Right lung (tissue), 5 donors: ENCODE data around the gene ISCA1. TPM values are rescaled to one million over a fixed set of nuclear protein-coding genes. Genes with fewer than 3 reads are reported as not detected.

Source experiments
- DNase-seq, 2 donors: peaks; one replicate each; pipeline ENCODE4 v3.0.0-alpha.2; 2013
- polyA plus RNA-seq, 5 donors: library from polyadenylated mRNA; unstranded; fragments of 120-200 nt; gene quantifications; one replicate each; pipeline versions ENCODE4 v1.2.1 to v1.2.3, GENCODE V29; 2013; ENCODE audit warnings: inconsistent platforms in 1 of 5, low replicate concordance in 1 of 5; ENCODE audit not compliant: insufficient read length in 5 of 5, insufficient read depth in 1 of 5

The ISCA1 gene
- polyA plus RNA-seq, 5 donors: 36.1 to 53.3 (median 46.8) TPM

- DNase-seq: no peak
Observed at GRCh38 chr9:86288499-86289198, 6.3 kb upstream of the ISCA1 start.

GRCh38 chr9:86287013-86287412 lies 4.7 kb upstream of the ISCA1 start:
- DNase-seq: no peak

- DNase-seq: no peak
Observed at GRCh38 chr9:86286278-86286677, 3.9 kb upstream of the ISCA1 start.

DNA sequence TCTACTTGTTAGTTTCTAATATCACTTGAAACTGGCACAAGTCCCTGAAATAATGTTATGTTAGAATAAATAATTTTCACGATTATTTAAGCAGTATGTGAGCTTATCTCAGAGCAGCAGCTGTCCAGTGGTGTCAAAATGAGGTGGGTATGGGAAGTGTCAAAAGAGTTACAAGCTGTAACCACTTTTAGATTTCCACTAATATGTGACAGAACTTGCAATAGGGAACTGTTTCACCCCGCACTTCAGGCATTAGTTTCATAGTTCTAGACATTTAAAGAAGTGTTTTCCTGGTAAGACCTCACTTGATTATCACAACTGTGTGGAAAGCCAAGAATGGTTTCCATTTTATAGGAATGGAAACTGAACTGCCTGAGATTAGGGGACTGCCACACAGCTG lies 2.9 kb upstream of the ISCA1 start:
- no peak for DNase-seq

- DNase-seq: no peak
Observed at GRCh38 chr9:86282979-86283535, 719 bp upstream of the ISCA1 start.

DNA sequence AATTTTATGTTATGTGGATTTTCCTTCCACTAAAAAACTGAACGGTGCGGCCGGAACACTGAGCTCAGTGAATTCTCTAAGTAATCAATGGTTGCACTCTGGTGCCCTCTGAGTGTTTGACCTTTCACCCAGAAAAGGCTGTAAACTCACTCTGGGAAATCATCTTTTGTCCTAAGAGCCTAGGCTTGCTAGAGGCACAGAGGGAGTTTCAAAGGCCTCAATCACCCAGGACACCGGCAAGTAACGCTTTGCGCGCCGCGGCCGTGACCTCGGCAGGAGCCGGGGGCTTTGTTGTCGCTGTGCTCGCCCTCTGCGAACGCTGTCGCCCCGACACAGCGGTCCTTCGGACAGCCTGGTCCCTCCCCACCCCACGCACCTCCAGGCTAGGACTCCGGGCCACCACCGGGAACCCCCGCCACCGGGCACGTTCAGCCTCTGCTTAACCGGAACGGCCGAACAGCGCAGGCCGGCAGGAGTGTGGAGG lies 703 bp downstream of the ISCA1 start:
- DNase-seq: no peak

DNA sequence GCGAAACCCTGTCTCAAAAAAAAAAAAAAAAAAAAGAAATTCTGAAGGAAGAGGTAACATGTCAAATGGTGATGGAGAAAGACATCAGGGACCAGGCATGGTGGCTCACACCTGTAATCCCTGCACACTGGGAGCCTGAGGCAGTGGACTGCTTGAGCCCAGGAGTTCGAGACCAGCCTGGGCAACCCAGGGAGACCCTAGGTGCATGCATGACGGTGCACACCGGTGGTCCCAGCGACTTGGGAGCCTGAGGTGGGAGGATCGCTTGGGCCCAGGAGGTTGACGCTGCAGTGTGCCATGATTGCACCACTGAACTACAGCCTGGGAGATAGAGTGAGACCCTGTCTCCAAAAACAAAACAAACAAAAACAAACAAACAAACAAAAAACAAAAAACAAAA lies 1.8 kb downstream of the ISCA1 start:
- no peak for DNase-seq

- DNase-seq: no peak
Observed at GRCh38 chr9:86279839-86280238, 2.5 kb downstream of the ISCA1 start.

DNA sequence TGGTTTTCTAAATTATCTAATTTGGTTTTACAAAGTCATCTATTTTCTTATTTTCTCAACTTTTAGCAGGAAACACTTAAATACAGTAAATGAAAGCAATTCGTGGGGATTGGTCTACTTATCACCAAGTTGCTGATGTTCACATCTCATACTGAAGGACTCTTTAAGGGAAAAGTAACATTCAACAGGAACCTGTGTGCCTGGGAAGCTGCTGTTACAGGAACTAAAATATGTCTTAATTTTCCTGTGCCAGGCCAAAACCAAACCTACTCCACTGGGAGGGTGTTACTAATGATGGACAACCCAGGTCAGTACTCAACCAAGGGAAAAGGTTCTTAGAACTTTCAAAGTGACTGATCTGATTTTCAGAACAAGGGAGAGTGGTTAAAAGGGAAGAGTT lies 5.3 kb downstream of the ISCA1 start:
- no peak for DNase-seq

GRCh38 chr9:86275962-86276361 lies 6.4 kb downstream of the ISCA1 start:
- DNase-seq: no peak

GRCh38 chr9:86274821-86275643 lies 7.3 kb downstream of the ISCA1 start:
- no peak for DNase-seq

- no peak for DNase-seq
Observed at GRCh38 chr9:86272221-86272620, 10.1 kb downstream of the ISCA1 start.

- DNase-seq: no peak
Observed at GRCh38 chr9:86263876-86264275, 18.5 kb downstream of the ISCA1 start.

- no peak for DNase-seq
Observed at GRCh38 chr9:86262492-86262891, 19.8 kb downstream of the ISCA1 start.

GRCh38 chr9:86259557-86259956 lies 22.8 kb downstream of the ISCA1 start, which contains the start of gene C9orf153:
Gene C9orf153, minus strand, starts transcription at chr9:86259657. Its CDS starts 30,054 bp downstream, at chr9:86229603.
- DNase-seq: no peak

- peak in 1 of 2 donors; percentile 18 for DNase-seq
Observed at GRCh38 chr9:86257391-86257790, 24.9 kb downstream of the ISCA1 start.

DNA sequence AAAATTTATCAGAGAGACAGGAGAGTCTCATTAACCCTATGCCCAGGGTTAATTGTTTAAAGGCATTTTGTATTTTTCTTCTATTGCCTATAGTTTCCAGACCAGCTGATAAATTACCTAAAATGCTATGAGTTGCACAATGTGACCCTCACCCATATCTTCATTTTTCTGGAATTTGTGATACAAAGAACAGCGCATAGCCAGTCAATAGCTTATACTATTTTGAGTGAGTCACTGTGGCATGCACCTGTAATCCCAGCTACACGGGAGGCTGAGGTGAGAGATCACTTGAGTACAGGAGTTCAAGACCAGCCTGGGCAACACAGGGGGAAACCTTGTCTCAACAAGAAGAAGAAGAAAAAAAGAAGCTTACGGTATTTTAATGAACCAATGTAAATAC lies 25.7 kb downstream of the ISCA1 start:
- DNase-seq: peak in 1 of 2 donors; percentile 18

DNA sequence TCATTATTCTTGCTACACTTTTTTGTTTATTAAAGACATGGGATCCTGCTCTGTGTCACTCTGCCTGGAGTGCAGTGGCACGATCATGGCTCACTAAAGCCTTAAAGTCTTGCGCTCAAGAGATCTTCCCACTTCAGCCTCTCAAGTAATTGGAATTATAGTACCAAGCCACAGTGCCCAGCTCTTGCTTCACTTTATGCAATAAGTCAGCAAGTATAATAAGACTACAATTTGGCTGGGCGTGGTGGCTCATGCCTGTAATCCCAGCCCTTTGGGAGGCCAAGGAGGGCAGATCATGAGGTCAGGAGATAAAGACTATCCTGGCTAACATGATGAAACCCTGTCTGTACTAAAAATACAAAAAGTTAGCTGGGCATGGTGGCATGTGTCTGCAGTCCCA lies 28.8 kb downstream of the ISCA1 start:
- DNase-seq: no peak

DNA sequence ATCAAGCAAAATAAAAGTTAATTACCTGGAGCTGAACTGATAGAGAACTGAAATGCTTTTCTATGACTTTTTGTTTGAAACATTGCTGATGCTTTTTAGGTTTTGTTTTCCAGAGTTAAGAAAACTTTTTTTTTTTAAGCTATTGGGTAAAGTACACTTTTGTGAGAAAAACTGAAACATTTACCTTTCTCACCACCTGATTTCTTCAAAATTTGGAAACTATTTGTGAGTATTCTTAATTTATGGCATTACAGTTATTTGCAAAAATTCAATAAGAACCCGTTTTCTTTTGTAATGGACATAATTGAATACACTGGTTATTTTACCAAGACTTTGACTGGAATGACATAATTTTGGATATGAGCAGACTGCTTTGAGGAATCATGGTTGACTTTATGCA lies 29.5 kb downstream of the ISCA1 start:
- DNase-seq: no peak

DNA sequence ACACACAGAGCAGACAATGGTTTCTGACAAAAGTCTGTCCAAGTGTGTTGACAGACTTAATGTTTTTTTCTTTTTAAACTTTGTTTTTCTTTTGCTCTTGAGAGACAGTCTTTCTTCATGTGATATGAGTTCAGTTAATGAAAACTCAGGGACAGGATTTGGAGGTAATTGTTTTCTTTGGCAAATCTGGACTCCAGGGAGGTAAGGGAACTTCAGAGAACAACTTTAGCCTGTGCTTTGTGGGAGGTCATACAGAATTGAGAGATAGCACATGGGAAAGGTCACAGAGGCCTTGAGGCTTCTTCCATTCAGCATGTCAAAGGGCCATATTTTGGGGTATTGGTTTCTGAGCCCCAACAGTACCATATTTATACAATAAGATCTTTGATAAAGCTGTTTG lies 32.2 kb downstream of the ISCA1 start:
- DNase-seq: no peak

- no peak for DNase-seq
Observed at GRCh38 chr9:86248746-86249145, 33.6 kb downstream of the ISCA1 start.

GRCh38 chr9:86246752-86247161 lies 35.6 kb downstream of the ISCA1 start:
- DNase-seq: peak; percentile 18 to 33

DNA sequence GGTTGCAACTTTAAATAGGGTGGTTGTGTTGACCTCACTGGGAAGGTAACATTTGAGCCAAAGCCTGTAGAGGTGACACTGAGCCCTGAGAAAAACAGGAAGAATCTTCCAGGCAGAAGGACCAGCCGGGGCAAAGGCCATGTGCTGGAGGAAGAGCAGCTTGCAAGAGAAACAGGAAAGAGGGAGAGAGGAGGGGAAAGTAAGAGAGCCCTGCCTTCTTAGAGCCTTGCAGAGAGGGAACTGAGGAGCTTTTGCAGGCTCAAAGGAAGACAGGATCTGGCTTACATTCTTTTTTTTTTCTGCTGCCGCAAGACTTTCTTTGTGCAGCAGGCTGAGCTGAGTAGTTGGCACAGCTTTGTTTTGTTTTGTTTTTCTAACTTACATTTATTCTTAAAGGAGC lies 40.3 kb downstream of the ISCA1 start:
- DNase-seq: no peak
